Measurements from ENCODE around the gene TBX3. TPM values are rescaled to one million over a fixed set of nuclear protein-coding genes. Genes with fewer than 3 reads are reported as not detected.
A peak's percentile ranks its signal among the peaks of the same experiment; 100 is the strongest.

Gene TBX3
- total RNA-seq, 2 donors from 2014 or later: 0.81 to 3.5 TPM

DNA sequence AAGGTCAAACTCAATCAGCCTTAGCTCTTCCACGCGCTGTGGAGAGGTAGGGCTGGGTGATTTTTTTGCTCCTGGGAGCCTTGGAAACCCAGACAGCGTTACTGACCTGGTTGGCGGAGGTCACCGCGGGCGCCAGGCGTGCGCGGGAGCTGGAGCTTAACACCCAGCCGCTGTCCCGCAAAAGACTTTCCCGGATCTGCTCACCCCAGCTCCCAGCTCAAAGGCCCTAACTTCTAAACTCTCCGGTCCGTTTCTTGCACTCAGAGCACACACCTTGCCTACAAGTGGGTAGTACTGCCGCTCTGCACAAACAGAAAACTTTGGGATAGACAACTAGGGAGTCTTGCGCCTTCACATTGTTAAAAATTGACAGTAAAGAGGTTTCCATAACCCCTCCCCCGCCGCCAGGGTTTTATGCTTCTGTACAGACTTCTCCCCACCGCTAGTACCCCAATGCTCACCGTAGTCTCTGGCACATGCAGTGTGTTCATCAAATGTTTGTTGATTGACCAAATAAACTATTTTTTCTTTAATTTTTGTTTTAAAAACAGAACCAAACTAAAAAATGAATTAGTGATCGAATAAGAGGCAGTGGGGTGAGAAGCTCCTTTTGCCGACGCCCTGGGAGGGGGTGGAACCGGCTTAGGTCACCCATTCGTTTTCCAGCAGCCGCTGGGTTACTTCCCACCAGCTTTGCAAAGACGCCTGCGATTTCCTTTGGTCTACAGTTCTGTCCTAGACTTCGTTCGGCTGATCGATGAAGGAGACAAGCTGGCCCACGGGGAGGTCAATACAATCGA lies 12.7 kb upstream of the TBX3 start:
- Histone ChIP-seq H3K27ac (no peak overlapping the region), H3K9me3 (no peaks in the 10 kb centered on the region), H3K36me3 (no peaks in the 10 kb centered on the region), H3K27me3 (replicated peaks; ENCODE audit: insufficient read depth) (peaks cover 40% of the 10 kb centered on the region), H3K4me3 (no peak overlapping the region), H3K4me1 (ENCODE audit: control insufficient read depth in 1 of 2, low read depth in 2 of 2) (peaks cover 0 to 20% of the 10 kb centered on the region in 2 donors)
- DNase-seq (ENCODE audit: low spot score) (no peak), ATAC-seq (ENCODE audit: insufficient number of reproducible peaks, low FRiP score, low read depth) (no peak)
- TF ChIP-seq, protein P1, sequence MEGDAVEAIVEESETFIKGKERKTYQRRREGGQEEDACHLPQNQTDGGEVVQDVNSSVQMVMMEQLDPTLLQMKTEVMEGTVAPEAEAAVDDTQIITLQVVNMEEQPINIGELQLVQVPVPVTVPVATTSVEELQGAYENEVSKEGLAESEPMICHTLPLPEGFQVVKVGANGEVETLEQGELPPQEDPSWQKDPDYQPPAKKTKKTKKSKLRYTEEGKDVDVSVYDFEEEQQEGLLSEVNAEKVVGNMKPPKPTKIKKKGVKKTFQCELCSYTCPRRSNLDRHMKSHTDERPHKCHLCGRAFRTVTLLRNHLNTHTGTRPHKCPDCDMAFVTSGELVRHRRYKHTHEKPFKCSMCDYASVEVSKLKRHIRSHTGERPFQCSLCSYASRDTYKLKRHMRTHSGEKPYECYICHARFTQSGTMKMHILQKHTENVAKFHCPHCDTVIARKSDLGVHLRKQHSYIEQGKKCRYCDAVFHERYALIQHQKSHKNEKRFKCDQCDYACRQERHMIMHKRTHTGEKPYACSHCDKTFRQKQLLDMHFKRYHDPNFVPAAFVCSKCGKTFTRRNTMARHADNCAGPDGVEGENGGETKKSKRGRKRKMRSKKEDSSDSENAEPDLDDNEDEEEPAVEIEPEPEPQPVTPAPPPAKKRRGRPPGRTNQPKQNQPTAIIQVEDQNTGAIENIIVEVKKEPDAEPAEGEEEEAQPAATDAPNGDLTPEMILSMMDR (IDR thresholded peaks at IDR 0.05): no peak

DNA sequence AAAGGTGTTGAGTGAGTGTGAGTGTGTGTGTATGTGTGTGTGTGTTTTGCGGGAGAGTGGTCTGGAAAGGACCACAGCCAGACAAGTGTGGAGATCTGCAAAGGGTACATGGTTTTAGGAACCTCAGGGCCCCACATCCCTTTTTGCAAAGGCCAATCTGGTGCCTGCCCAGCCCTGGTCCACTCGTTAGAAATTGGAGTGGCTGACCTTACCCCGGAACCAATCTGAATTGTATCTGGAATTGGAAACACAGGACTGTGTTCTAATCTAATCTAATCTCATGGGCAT lies 11.3 kb upstream of the TBX3 start:
- H3K27ac ChIP-seq: no peak overlapping the region
- no peak overlapping the region for H3K4me3 ChIP-seq
- no peaks in the 10 kb centered on the region for H3K36me3 ChIP-seq
- H3K27me3 ChIP-seq (replicated peaks; ENCODE audit: insufficient read depth): peaks cover 40% of the 10 kb centered on the region
- TF ChIP-seq, protein P1 (IDR thresholded peaks at IDR 0.05): no peak
- peaks cover 0 to 20% of the 10 kb centered on the region in 2 donors for H3K4me1 ChIP-seq (ENCODE audit: control insufficient read depth in 1 of 2, low read depth in 2 of 2)
- H3K9me3 ChIP-seq: no peaks in the 10 kb centered on the region
- DNase-seq (ENCODE audit: low spot score) (no peak), ATAC-seq (ENCODE audit: insufficient number of reproducible peaks, low FRiP score, low read depth) (no peak)

DNA sequence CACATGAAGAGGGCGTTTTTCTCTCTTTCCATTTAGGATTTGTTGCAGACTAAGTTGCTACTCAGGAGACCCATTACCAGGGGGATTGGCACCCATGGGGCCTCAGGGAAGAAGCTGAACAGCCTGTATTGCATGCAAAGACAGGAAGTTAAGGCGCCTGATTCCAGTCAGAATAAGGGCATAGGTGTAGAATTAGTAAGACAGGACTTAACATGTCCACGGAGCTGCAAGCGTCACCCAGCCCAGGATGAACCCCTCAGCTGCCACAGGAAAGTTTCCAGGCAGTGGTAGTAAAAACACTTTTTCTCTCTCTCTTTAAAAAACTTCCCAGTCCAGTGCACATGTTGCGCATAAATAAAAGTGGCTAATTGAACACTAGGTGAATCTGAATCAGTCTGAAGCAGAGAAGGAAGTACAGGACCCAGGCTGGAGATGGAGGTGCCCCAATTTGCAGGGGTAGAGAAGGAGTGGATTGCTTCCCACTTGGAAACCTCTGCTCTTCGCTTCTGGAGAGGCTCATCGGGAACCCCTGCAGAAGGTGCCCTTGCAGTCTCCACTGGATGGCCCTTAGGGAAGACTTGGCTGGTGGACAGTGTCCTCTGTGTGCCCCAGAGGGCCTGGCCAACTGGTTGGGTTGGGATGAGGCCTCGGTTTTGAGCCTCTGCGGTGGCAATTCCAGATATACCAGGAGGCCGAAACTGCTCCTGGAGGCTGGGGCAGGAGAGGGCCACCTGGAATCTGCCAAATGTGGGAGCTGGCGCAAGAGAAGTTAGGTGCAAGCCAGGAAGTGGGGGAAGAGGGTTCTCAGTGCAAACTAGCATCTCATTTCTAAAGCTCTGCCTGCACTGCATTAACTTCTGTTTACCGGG lies 10.7 kb upstream of the TBX3 start:
- TF ChIP-seq, protein P1 (IDR thresholded peaks at IDR 0.05): no peak
- Histone ChIP-seq H3K4me3 (no peak overlapping the region), H3K9me3 (no peaks in the 10 kb centered on the region), H3K27ac (no peak overlapping the region), H3K36me3 (no peaks in the 10 kb centered on the region), H3K27me3 (replicated peaks; ENCODE audit: insufficient read depth) (peaks cover 38% of the 10 kb centered on the region), H3K4me1 (ENCODE audit: control insufficient read depth in 1 of 2, low read depth in 2 of 2) (peaks cover 0 to 20% of the 10 kb centered on the region in 2 donors)
- ATAC-seq (ENCODE audit: insufficient number of reproducible peaks, low FRiP score, low read depth) (no peak), DNase-seq (ENCODE audit: low spot score) (no peak)

DNA sequence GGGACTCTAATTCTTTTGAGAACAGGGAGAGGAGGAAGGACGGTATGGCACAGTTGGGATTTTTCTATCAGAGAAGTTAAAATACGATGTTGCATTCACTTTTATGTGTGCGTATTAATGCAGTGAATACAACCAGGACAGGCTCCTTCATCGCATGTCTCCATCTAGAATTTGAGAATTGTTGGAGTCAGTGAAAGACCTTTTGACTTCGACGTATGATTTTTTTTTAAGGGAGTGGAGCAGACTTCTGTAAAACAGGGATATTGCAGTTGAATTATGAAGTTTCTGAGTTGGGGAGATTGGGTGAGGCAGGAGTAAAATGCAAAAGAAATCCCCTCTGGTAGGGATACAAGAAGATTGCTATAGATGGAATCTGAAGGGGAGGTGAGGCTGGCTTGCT lies 9.6 kb upstream of the TBX3 start:
- Histone ChIP-seq H3K9me3 (no peaks in the 10 kb centered on the region), H3K4me3 (no peak overlapping the region), H3K36me3 (no peaks in the 10 kb centered on the region), H3K27me3 (replicated peaks; ENCODE audit: insufficient read depth) (peaks cover 36% of the 10 kb centered on the region), H3K27ac (no peak overlapping the region), H3K4me1 (ENCODE audit: control insufficient read depth in 1 of 2, low read depth in 2 of 2) (peaks cover 0 to 20% of the 10 kb centered on the region in 2 donors)
- no peak for DNase-seq (ENCODE audit: low spot score)
- TF ChIP-seq, protein P1 (IDR thresholded peaks at IDR 0.05): no peak
- no peak for ATAC-seq (ENCODE audit: insufficient number of reproducible peaks, low FRiP score, low read depth)

DNA sequence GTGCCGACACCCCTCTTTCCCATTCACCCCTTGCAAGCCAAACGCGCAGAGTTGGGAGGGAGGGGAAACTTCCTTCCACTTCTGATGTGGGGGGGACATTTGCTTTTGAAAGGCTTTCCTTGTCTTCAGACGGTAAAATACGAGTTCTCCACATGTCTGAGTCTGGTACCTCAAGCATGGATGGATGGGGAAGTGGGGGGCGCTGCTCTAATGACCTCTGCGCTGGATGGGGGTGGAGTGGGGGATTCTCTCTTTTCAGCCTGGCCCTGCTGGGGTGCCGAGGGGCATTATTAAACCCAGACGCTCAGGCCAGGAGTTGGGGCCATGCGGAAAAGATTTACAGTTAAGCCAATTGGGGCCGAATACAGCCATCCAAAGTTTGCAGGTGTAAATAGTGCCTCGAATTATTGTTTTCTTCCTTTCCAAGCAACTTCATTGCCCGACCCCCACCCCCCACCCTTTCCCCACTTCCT lies 9.1 kb upstream of the TBX3 start:
- H3K4me1 ChIP-seq (ENCODE audit: control insufficient read depth in 1 of 2, low read depth in 2 of 2): peaks cover 0 to 18% of the 10 kb centered on the region in 2 donors
- H3K27ac ChIP-seq: no peak overlapping the region
- H3K36me3 ChIP-seq: no peaks in the 10 kb centered on the region
- DNase-seq (ENCODE audit: low spot score): no peak
- peaks cover 36% of the 10 kb centered on the region for H3K27me3 ChIP-seq (replicated peaks; ENCODE audit: insufficient read depth)
- H3K4me3 ChIP-seq: peak overlapping the region; percentile 56
- no peak for ATAC-seq (ENCODE audit: insufficient number of reproducible peaks, low FRiP score, low read depth)
- no peaks in the 10 kb centered on the region for H3K9me3 ChIP-seq
- TF ChIP-seq, protein P1 (IDR thresholded peaks at IDR 0.05): no peak

Data from thoracic aorta (tissue), 2 donors.